ENCODE results near the gene SLK. TPM values are rescaled to one million over a fixed set of nuclear protein-coding genes. Genes with fewer than 3 reads are reported as not detected.

Gene SLK
- total and polyA plus RNA-seq, 10 of the 15 experiments (the other 5 are each of a cell fraction or from before 2014, with no cell fraction given) = 2.5 to 24.2 (median 11.1) TPM

DNA sequence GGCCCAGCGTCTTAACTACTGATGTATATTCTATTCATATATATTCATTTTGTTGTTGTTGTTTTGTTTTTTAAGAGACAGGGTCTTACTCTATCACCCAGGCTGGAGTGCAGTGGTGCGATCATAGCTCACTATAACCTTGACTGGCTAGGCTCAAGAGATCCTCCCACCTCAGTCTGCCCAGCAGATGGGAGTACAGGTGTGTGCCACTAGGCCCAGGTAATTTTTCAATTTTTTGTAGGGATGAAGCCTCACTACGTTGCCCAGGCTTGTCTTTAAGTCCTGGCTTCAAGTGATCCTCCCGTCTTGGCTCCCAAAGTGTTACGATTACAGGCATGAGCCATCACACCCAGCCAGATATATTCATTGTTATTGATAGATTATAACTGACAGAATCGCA, 36.1 kb upstream of the SLK start:
- no peak for DNase-seq (ENCODE audit: low read depth, low spot score)
- Histone ChIP-seq H3K4me1 (ENCODE audit: control insufficient read depth, insufficient read depth, low read length) (no peaks in the 10 kb centered on the region), H3K4me3 (no peak overlapping the region), H3K27me3 (replicated peaks in 1 of 2; ENCODE audit: control insufficient read depth in 2 of 2, insufficient read depth in 2 of 2, low read length in 1 of 2) (no peaks in the 10 kb centered on the region), H3K79me2 (ENCODE audit: control insufficient read depth, insufficient read depth, low read length) (no peaks in the 10 kb centered on the region), H3K9ac (ENCODE audit: control insufficient read depth, insufficient read depth, low read length) (no peak overlapping the region), H3K9me3 (replicated peaks; ENCODE audit: control insufficient read depth, insufficient read depth, low read length) (no peaks in the 10 kb centered on the region), H3K4me2 (ENCODE audit: control insufficient read depth, insufficient read depth) (no peak overlapping the region), H3K27ac (ENCODE audit: control insufficient read depth, insufficient read depth) (no peak overlapping the region), H4K20me1 (ENCODE audit: control insufficient read depth, insufficient read depth) (no peaks in the 10 kb centered on the region), H3K36me3 (ENCODE audit: control insufficient read depth in 2 of 2, insufficient read depth in 2 of 2, low read length in 1 of 2) (no peaks in the 10 kb centered on the region), H2AFZ (ENCODE audit: control insufficient read depth, low read depth, low read length) (no peak overlapping the region)
- WGBS (ENCODE audit: insufficient coverage, insufficient replicate concordance, low lambda C conversion rate, missing lambda C conversion rate) = 61% methylated on average over 6 of the region's 6 CpGs
- POLR2A ChIA-PET = no interaction called here
- SMC1A ChIA-PET (ENCODE audit: uncharacterized antibody, unreplicated experiment) = no interaction called here
- RAD21 ChIA-PET (ENCODE audit: unreplicated experiment) = no interaction called here
- in situ Hi-C loops (cut with MboI) (no loop called here), intact Hi-C loops (cut with micrococcal nuclease; ENCODE audit: unreplicated experiment) (no loop called here)
- BruUV-seq (replicated peaks) = no TSS peak
- FAIRE-seq = no peak
- no peak for TF ChIP-seq MAX (IDR thresholded peaks at IDR 0.05; ENCODE audit: low read depth, low read length)
- TF ChIP-seq CHD1 (IDR thresholded peaks at IDR 0.05; ENCODE audit: low read depth, low read length) = no peak
- no peak for TF ChIP-seq RCOR1 (conservative IDR thresholded peaks at IDR 0.05; ENCODE audit: low read depth, low read length)
- no peak for TF ChIP-seq PBX3 (IDR thresholded peaks at IDR 0.05; ENCODE audit: insufficient replicate concordance, low read depth, low read length)
- TF ChIP-seq, protein P1, sequence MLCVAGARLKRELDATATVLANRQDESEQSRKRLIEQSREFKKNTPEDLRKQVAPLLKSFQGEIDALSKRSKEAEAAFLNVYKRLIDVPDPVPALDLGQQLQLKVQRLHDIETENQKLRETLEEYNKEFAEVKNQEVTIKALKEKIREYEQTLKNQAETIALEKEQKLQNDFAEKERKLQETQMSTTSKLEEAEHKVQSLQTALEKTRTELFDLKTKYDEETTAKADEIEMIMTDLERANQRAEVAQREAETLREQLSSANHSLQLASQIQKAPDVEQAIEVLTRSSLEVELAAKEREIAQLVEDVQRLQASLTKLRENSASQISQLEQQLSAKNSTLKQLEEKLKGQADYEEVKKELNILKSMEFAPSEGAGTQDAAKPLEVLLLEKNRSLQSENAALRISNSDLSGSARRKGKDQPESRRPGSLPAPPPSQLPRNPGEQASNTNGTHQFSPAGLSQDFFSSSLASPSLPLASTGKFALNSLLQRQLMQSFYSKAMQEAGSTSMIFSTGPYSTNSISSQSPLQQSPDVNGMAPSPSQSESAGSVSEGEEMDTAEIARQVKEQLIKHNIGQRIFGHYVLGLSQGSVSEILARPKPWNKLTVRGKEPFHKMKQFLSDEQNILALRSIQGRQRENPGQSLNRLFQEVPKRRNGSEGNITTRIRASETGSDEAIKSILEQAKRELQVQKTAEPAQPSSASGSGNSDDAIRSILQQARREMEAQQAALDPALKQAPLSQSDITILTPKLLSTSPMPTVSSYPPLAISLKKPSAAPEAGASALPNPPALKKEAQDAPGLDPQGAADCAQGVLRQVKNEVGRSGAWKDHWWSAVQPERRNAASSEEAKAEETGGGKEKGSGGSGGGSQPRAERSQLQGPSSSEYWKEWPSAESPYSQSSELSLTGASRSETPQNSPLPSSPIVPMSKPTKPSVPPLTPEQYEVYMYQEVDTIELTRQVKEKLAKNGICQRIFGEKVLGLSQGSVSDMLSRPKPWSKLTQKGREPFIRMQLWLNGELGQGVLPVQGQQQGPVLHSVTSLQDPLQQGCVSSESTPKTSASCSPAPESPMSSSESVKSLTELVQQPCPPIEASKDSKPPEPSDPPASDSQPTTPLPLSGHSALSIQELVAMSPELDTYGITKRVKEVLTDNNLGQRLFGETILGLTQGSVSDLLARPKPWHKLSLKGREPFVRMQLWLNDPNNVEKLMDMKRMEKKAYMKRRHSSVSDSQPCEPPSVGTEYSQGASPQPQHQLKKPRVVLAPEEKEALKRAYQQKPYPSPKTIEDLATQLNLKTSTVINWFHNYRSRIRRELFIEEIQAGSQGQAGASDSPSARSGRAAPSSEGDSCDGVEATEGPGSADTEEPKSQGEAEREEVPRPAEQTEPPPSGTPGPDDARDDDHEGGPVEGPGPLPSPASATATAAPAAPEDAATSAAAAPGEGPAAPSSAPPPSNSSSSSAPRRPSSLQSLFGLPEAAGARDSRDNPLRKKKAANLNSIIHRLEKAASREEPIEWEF (IDR thresholded peaks at IDR 0.05; ENCODE audit: insufficient replicate concordance, low read depth, low read length) = no peak
- TF ChIP-seq SRF (IDR thresholded peaks at IDR 0.05; ENCODE audit: low read depth in 2 of 2, low read length in 2 of 2) = no peak
- TF ChIP-seq, protein P2, sequence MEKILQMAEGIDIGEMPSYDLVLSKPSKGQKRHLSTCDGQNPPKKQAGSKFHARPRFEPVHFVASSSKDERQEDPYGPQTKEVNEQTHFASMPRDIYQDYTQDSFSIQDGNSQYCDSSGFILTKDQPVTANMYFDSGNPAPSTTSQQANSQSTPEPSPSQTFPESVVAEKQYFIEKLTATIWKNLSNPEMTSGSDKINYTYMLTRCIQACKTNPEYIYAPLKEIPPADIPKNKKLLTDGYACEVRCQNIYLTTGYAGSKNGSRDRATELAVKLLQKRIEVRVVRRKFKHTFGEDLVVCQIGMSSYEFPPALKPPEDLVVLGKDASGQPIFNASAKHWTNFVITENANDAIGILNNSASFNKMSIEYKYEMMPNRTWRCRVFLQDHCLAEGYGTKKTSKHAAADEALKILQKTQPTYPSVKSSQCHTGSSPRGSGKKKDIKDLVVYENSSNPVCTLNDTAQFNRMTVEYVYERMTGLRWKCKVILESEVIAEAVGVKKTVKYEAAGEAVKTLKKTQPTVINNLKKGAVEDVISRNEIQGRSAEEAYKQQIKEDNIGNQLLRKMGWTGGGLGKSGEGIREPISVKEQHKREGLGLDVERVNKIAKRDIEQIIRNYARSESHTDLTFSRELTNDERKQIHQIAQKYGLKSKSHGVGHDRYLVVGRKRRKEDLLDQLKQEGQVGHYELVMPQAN (conservative IDR thresholded peaks at IDR 0.05) = no peak
- no peak for TF ChIP-seq POLR2AphosphoS2 (IDR thresholded peaks at IDR 0.05; ENCODE audit: low read depth, low read length)
- ATAC-seq = no peak
- CTCF ChIA-PET = no interaction called here

Data from GM12878 (cell line).